CD14-positive monocyte (primary cell): Measurements from ENCODE around the gene GDPD2. TPM values are rescaled to one million over a fixed set of nuclear protein-coding genes. Genes with fewer than 3 reads are reported as not detected.

ENCODE experiments used
- DNase-seq, 3 donors: peaks; one replicate each; pipeline ENCODE4 v3.0.0-alpha.2; 2011 to 2022
- H2AFZ ChIP-seq: 2 replicates; pipeline ENCODE4 v1.6.0; 2012; ENCODE audit warnings: mild to moderate bottlenecking, low read depth, low read length, inconsistent platforms; ENCODE audit not compliant: insufficient read depth, poor library complexity, severe bottlenecking
- H3K27ac ChIP-seq, 2 donors: 1 replicate in 1 of 2; 2 replicates in 1 of 2; pipeline ENCODE4 v1.5.1; 2012 to 2013; ENCODE audit warnings: low read length in 2 of 2, control low read depth in 1 of 2, inconsistent platforms in 1 of 2, low read depth in 1 of 2, mild to moderate bottlenecking in 1 of 2
- H3K27me3 ChIP-seq, 2 donors: one replicate each; pipeline versions ENCODE4 v1.6.0 to v1.6.1; 2011 to 2013; ENCODE audit warnings: low read length in 2 of 2; ENCODE audit not compliant: control insufficient read depth in 2 of 2, insufficient read depth in 2 of 2
- H3K36me3 ChIP-seq, 2 donors: replicated peaks in 1 of 2; 1 replicate in 1 of 2; 2 replicates in 1 of 2; pipeline versions ENCODE4 v1.5.1 to v1.6.1; 2012 to 2013; ENCODE audit warnings: low read length in 2 of 2, control low read depth in 1 of 2, inconsistent platforms in 1 of 2, mild to moderate bottlenecking in 1 of 2; ENCODE audit not compliant: insufficient read depth in 2 of 2, control insufficient read depth in 1 of 2
- H3K4me1 ChIP-seq, 2 donors: 1 replicate in 1 of 2; 2 replicates in 1 of 2; pipeline versions ENCODE4 v1.5.1 to v1.6.1; 2012 to 2013; ENCODE audit warnings: low read length in 2 of 2, control low read depth in 1 of 2, inconsistent platforms in 1 of 2, mild to moderate bottlenecking in 1 of 2, moderate library complexity in 1 of 2; ENCODE audit not compliant: insufficient read depth in 2 of 2, control insufficient read depth in 1 of 2
- H3K4me2 ChIP-seq: replicated peaks from 2 replicates; pipeline ENCODE3; 2012; ENCODE audit warnings: low read length, moderate library complexity, mild to moderate bottlenecking; ENCODE audit not compliant: poor library complexity, severe bottlenecking; ENCODE audit errors: extremely low read depth
- H3K4me3 ChIP-seq, 3 experiments: fragments of 200-600 bp in 1 of 3; sonication (generic) in 1 of 3; replicated peaks in 1 of 3; 1 replicate in 2 of 3; 2 replicates in 1 of 3; pipeline ENCODE4 v1.5.1; 2011 to 2013; ENCODE audit warnings: low read length in 3 of 3, mild to moderate bottlenecking in 3 of 3, control low read depth in 2 of 3, low read depth in 2 of 3, inconsistent platforms in 1 of 3, moderate library complexity in 1 of 3
- H3K79me2 ChIP-seq: 2 replicates; pipeline ENCODE4 v1.6.0; 2012; ENCODE audit warnings: mild to moderate bottlenecking, control low read depth, inconsistent platforms, low read length, moderate library complexity; ENCODE audit not compliant: insufficient read depth
- H3K9ac ChIP-seq: 2 replicates; pipeline ENCODE4 v1.6.0; 2017; ENCODE audit warnings: low read length, mild to moderate bottlenecking; ENCODE audit not compliant: insufficient read depth, poor library complexity, severe bottlenecking
- H3K9me3 ChIP-seq, 2 donors: replicated peaks in 1 of 2; 1 replicate in 1 of 2; 2 replicates in 1 of 2; pipeline versions ENCODE4 v1.5.1 to v1.6.1; 2012 to 2013; ENCODE audit warnings: low read length in 2 of 2, control low read depth in 1 of 2; ENCODE audit not compliant: control insufficient read depth in 1 of 2, insufficient read depth in 1 of 2
- H4K20me1 ChIP-seq: 2 replicates; pipeline ENCODE4 v1.6.0; 2012; ENCODE audit warnings: mild to moderate bottlenecking, low read length, control low read depth, moderate library complexity; ENCODE audit not compliant: insufficient read depth
- H3K27ac Mint-ChIP-seq, 7 donors: one replicate each; pipeline ENCODE4 v1.8.0; 2020; ENCODE audit warnings: mild to moderate bottlenecking in 7 of 7, mixed read lengths in 7 of 7, moderate library complexity in 6 of 7, inconsistent platforms in 2 of 7
- H3K27me3 Mint-ChIP-seq, 3 donors: one replicate each; pipeline ENCODE4 v1.8.0; 2021 to 2022; ENCODE audit warnings: low read depth in 3 of 3, mild to moderate bottlenecking in 3 of 3, mixed read lengths in 3 of 3, moderate library complexity in 3 of 3, inconsistent platforms in 1 of 3
- H3K36me3 Mint-ChIP-seq, 2 donors: one replicate each; pipeline ENCODE4 v1.8.0; 2020; ENCODE audit warnings: mixed read lengths in 2 of 2, inconsistent platforms in 1 of 2, mild to moderate bottlenecking in 1 of 2
- H3K4me1 Mint-ChIP-seq: one replicate; pipeline ENCODE4 v1.8.0; 2020; ENCODE audit warnings: mild to moderate bottlenecking, mixed read lengths
- H3K4me3 Mint-ChIP-seq, 2 donors: one replicate each; pipeline ENCODE4 v1.8.0; 2020; ENCODE audit warnings: mild to moderate bottlenecking in 2 of 2, mixed read lengths in 2 of 2, moderate library complexity in 1 of 2
- H3K9me3 Mint-ChIP-seq, 7 donors: one replicate each; pipeline ENCODE4 v1.8.0; 2020 to 2022; ENCODE audit warnings: mixed read lengths in 7 of 7, mild to moderate bottlenecking in 6 of 7, moderate library complexity in 6 of 7, inconsistent platforms in 2 of 7
- WGBS: methylation state at CpG from one replicate; pipeline ENCODE4 v1.1.5; 2013; ENCODE audit warnings: missing lambda C conversion rate; ENCODE audit not compliant: insufficient coverage; 5-methylcytosine and 5-hydroxymethylcytosine counted together
- intact Hi-C, 2 donors: fragments of 100-400 bp; cut with micrococcal nuclease; formaldehyde crosslinking; loops; one replicate each; pipeline versions ENCODE4 v1.15.0 to v1.15.1; 2023
- polyA plus RNA-seq, 3 donors: library from polyadenylated mRNA; depleted of rRNA in 1 of 3; unstranded in 2 of 3; stranded (reverse) in 1 of 3; fragments of 300-500 nt in 2 of 3; fragments of >200 nt in 1 of 3; fragmentation: Illumina TruSeq in 2 of 3; gene quantifications; 1 replicate in 2 of 3; 2 replicates in 1 of 3; pipeline ENCODE4 v1.2.3, GENCODE V29; 2012 to 2021
- TF ChIP-seq, protein P1 (sequence below): fragments of 200-600 bp; IDR thresholded peaks from one replicate; pipeline ENCODE4 v1.8.0; 2022; ENCODE audit warnings: antibody characterized with exemption, mild to moderate bottlenecking

Gene GDPD2
- polyA plus RNA-seq, 3 donors, result not detected

DNA sequence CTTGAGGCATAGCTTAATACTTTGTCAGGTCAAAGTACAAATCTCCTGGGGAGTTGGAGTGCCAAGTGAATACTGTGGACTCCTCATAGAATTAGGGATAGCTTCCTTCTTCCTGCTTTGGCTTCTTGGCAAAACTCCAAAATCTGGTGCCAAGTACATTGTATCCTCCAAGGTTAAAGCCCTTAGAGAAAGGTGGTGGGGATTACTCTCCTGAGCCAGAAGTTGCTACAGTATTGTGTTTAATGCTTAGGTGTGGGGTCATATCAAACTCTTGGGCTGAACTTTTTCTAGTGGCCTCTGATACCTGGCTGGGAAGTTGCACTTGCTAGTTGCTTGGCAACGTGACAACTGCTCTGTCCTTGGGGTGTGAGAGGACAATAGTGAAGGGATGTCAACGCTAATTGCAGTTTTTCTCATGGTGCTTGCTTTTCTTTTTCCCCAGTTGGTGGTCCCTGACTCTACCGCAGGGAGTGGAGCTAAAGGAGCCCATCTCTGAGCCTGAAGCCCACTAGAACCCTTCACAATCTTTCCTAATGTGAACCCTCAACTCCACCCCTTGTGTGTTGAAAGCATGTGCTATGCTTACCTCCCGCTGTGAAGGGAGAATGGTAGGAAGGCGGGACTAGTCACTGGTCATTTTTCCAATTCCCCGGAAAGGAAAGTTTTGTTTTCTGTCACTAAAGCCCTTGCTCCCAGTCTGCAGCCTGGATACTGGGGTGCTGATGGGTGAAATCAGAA lies 57.0 kb downstream of the GDPD2 start:
- Mint-ChIP-seq H3K27ac (no peak overlapping the region), H3K4me1 (peaks cover 10% of the 10 kb centered on the region), H3K9me3 (no peaks in the 10 kb centered on the region), H3K4me3 (no peak overlapping the region), H3K36me3 (no peaks in the 10 kb centered on the region), H3K27me3 (peaks cover 1 to 26% (median 2%) of the 10 kb centered on the region in 3 donors)
- Histone ChIP-seq H3K9me3 (no peaks in the 10 kb centered on the region), H3K79me2 (no peaks in the 10 kb centered on the region), H3K4me3 (no peak overlapping the region), H3K27me3 (peaks cover 0 to 2% of the 10 kb centered on the region in 2 donors), H3K4me2 (no peak overlapping the region), H3K27ac (no peak overlapping the region), H3K4me1 (peaks cover 0 to 3% of the 10 kb centered on the region in 2 donors), H2AFZ (no peak overlapping the region), H3K36me3 (no peaks in the 10 kb centered on the region), H3K9ac (no peak overlapping the region), H4K20me1 (no peaks in the 10 kb centered on the region)
- TF ChIP-seq, protein P1, sequence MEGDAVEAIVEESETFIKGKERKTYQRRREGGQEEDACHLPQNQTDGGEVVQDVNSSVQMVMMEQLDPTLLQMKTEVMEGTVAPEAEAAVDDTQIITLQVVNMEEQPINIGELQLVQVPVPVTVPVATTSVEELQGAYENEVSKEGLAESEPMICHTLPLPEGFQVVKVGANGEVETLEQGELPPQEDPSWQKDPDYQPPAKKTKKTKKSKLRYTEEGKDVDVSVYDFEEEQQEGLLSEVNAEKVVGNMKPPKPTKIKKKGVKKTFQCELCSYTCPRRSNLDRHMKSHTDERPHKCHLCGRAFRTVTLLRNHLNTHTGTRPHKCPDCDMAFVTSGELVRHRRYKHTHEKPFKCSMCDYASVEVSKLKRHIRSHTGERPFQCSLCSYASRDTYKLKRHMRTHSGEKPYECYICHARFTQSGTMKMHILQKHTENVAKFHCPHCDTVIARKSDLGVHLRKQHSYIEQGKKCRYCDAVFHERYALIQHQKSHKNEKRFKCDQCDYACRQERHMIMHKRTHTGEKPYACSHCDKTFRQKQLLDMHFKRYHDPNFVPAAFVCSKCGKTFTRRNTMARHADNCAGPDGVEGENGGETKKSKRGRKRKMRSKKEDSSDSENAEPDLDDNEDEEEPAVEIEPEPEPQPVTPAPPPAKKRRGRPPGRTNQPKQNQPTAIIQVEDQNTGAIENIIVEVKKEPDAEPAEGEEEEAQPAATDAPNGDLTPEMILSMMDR, result no peak
- intact Hi-C loops, result no loop called here
- DNase-seq, result no peak
- WGBS, result no CpG with 5 or more reads among the region's 6 CpGs

DNA sequence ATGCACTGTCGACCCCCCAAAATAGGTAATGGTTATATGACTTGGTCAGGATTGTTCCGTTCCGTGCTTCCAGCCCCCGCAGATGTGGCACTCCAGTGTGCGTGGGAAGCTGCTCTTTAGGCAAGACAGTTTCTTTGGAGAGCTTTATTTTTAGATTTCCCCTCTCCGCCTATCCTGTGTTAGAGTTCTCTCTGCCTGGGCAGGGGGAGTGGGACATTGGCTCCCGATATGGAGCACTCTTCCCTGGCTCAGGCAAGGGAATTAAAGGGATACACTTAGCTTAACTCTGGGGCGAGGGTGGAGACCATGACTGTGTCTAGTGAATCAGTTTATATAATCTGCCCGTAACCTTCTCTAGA lies 57.5 kb downstream of the GDPD2 start:
- whole genome bisulfite sequencing, result 88% methylated on average over 5 of the region's 9 CpGs
- Histone ChIP-seq H3K4me3 (no peak overlapping the region), H3K27ac (no peak overlapping the region), H3K9ac (no peak overlapping the region), H2AFZ (no peak overlapping the region), H3K4me2 (no peak overlapping the region), H3K4me1 (peaks cover 0 to 3% of the 10 kb centered on the region in 2 donors), H3K27me3 (peaks cover 0 to 2% of the 10 kb centered on the region in 2 donors), H3K9me3 (no peaks in the 10 kb centered on the region), H3K36me3 (no peaks in the 10 kb centered on the region), H4K20me1 (no peaks in the 10 kb centered on the region), H3K79me2 (no peaks in the 10 kb centered on the region)
- H3K4me1 Mint-ChIP-seq, result peaks cover 10% of the 10 kb centered on the region
- no peak overlapping the region for H3K27ac Mint-ChIP-seq
- no peaks in the 10 kb centered on the region for H3K36me3 Mint-ChIP-seq
- H3K9me3 Mint-ChIP-seq, result no peaks in the 10 kb centered on the region
- TF ChIP-seq, protein P1, result no peak
- no peak overlapping the region for H3K4me3 Mint-ChIP-seq
- H3K27me3 Mint-ChIP-seq, result peaks cover 1 to 24% (median 2%) of the 10 kb centered on the region in 3 donors
- intact Hi-C loops, result no loop called here
- DNase-seq, result no peak
